Activated CD4-positive, alpha-beta T cell treated with anti-CD3 and anti-CD28 coated beads for 24 hours (primary cell): Measurements from ENCODE around the gene HOXB8.

ENCODE experiments used
- DNase-seq, 2 donors: peaks; one replicate each; pipeline ENCODE4 v3.0.0-alpha.2; 2020; ENCODE audit warnings: low read depth in 2 of 2

The HOXB8 gene

DNA sequence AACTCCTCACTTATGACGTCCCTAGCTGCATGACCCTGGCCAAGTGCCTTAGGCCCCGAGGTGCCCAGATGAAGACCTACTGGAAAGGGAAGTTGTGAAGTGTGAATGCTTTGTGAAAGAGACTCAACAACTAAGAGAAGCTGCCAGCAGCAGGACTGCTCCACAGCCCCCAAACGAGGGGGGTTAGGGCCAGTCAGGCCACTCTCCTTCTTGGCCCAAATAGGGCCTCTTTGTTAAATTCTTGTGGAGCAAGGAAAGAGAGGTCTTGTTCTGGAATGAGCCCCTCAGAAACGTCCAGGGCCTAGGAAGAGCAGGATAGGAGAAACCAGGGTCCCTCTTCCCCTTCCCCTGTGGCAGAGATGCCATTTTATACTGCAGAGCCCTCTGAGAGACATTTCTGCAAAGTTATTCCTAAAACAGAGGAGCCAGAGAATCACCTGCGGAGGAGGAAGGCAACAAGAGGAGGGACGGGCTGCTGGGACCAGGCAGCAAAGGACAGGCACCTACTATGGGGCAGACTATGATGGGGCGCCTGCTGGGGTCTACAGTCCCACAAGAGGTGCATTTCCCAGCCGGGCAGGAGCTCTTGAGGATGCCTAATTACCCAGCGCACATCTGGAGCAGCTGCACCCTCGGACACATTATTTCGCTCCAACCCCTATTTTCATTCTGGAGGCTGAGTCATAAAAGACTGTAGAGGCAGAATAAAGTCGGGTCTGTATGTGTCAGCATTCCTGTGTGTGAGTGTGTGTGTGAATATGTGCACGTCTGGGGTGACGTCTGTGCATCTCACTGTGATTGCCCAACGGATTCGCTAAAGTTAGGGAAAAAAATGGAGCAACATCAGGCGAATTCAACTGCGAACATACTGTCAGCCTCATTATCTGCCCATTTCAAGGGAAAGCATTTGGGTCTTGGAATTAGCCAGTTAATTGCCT lies 22.5 kb upstream of the HOXB8 start:
- DNase-seq, result no peak

GRCh38 chr17:48636177-48637018 lies 21.3 kb upstream of the HOXB8 start:
- peak; percentile 70 to 85 for DNase-seq

DNA sequence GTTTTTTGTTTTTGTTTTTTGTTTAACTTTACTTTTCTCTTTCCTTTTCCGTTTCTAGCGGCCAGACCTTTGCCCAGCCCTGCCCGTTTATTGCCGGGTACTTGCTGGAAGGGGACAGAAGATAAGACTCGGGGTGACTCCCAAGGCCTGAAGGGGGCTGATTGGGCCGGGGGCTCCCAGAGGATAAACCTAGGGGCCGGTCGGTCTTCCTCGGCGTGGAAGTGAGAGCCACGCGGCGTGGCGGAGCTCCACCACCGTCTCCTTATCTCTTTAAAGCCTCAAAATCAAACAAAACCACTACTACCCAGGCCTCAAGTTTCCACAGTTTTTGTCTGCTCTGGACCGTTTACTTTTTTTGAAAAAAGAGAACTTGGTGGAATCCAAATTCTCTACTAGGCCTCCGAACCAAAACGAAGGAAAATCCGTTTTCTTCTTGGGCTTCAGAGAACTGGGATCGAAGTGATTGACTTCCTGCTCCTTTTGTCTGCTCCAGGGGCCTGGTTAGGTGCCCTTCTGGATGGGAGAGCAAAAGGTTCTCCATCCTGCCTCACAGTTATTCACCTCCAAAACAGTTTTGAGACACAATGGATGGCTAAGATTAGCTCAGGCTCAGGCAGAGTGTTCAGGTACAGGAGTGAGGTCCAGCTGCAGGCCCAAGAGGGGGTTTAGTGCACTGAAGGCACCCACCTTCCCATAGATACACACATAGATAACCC lies 19.6 kb upstream of the HOXB8 start:
- no peak for DNase-seq

- no peak for DNase-seq
Measured at GRCh38 chr17:48633266-48633677, 18.2 kb upstream of the HOXB8 start.

GRCh38 chr17:48632579-48633265 lies 17.6 kb upstream of the HOXB8 start:
- no peak for DNase-seq

DNA sequence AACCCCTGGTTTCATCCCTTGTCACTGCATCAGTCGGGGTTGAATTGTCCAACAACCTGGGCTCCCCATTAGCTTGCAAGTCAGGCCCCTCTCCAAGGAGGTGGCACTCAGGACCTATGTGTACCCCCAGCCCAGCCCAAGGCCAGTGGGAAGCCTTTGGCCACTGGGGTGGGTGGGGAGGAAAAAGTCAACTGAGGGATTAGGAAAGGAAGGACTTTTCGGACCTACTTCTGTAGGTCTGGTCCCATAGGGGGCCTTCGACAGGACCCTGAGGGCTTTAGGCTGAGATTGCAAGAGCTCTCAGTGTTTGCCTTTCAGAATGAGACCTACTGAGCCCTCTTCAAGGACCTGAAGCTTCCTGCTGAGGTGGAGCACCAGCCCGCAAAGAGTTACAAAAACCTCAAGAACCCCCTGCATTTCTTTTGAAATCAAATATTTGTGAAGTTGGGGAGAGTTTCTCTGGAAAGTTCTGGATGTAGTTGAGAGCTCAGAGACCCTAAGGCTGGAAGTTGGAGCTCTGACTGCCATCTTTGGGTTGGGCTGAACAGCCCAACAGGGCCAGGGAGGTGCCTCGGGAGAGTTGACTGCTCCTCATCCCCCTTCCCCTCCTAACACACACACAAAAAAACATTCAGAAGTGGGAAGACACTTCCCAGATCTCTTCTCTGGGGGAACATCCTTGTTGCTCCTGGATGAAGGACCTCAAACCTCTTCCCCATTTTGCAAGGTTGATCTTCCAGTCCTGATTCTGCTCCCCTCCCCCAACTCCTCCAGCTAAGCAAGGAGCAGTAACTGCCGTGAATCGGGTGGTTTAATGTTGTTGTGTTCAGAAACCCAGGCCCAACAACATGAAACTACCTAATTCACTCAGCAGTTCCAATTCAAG lies 16.8 kb upstream of the HOXB8 start:
- no peak for DNase-seq

- no peak for DNase-seq
Measured at GRCh38 chr17:48630925-48631692, 16.0 kb upstream of the HOXB8 start.

DNA sequence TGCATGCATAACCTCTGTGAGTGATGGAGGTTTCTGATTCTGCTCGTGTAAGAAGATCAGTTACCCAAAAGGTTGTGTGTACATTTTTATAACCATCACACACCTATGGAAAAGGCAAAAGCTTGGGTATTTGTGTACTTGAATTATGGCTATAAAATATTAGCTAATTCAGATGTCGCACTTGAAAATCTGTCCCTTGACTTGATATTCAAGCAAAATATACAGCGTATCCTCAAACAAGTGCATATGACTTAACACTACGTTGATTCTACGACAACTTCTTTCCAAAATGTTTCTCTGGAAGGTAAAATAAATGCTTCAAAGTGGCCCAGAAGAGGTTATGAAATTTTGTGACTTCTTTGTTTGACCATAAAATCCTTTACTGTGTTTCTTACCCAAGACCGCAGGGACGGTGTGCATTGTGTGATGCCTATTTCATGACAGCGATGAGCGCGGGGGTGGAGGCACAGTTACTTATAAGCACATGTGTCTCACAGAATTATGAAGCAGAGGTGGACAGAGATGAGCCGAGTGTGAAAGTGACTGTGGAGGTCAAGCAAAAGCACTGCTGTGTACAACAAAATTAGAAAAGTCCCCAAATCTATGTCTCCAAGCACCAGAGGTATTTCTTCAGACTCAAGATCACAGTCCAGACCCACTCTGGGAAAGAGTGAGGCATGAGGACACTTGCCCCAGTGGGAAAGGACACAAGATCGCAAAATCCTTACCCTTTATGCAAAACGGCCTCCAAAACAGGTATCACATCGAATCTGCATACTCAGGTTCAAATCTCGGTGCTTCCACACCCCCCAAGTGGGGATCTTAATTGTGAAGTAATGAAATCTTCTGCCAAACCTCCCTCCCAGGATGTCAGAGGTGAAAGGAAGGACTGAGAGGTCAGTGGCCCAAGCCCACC lies 15.2 kb upstream of the HOXB8 start:
- no peak for DNase-seq

DNA sequence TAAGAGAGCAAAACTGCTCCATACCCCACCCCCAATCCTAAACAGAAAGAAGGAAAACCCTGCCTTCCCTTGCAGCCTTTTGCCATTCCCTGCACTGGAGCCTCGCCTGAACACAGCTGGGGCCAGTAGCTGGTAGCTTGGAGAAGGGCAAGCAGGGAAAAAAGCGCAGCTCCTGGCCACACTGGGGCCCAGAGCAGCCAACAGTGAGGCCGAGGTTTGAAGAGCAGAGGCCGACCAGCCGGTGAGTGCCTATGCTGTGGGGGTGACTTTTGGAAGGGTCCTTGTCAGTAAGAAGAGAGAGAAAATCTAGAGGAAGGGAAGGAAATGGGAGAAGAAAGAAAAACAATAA lies 14.3 kb upstream of the HOXB8 start:
- no peak for DNase-seq

GRCh38 chr17:48628649-48629410 lies 13.7 kb upstream of the HOXB8 start:
- no peak for DNase-seq

DNA sequence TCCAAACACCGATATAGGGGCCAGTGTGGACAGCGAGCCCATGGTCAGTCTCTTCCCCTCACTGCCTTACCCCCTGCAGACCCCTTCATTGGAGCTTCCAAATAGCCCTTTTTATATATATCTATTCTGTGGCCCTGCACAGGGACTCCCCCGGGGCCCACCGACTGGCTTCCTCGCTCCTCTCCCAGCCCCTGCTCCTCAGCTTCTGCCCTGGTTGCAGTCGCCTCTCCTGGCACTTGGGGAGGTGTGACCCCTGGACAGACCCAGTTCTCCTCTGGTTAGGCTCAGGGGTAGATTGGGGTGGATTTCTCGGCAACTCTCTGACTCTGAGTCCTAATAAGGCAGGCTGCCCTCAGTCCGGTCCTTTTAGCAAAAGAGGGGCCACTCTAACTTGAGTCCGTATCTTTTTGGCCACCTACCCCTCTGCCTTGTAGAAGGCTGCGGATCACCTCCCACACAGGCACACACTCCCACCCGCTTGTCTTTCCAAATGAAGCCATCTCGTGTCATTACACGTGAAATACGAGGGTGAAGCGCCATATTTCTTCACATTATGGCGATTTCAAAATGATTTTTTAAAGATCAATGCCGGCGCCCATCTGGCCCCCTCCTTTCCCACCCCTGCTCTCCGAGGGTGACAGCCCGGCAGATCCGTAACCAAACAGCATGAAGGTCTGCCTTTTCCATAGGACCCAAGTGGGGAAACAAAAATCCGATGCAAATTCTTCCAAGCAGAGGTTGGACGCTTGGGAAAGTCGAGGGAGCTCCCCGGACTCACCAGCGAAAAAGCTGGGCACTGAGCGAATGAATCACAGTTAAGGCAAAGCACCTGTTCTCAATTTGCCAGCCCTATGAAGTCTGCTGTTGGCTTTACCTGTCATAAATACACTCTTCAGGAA lies 12.8 kb upstream of the HOXB8 start:
- DNase-seq, result no peak

DNA sequence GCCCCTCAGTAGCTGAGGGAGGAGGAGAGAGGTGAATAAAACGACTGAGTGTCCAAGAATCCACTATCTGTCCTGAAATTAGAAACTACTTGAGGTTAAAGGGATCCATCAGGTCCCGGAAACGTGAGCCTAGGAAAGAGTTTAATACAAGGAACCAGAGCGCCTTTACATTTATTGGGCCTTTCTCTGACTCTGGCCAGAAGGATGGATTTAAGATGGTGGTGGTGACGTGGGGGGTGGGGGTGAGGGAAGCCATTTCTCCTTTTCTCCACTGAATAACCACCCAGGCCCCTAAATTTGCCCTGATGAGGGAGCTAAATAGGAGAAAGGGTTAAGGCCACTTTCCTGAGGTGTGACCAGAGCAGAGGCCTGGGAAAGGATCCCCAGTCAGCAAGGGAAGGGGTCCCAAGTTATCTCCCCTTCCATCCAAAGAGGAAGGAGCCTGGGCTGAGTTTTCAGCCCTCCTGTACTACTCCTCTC lies 12.1 kb upstream of the HOXB8 start:
- DNase-seq, result no peak

DNA sequence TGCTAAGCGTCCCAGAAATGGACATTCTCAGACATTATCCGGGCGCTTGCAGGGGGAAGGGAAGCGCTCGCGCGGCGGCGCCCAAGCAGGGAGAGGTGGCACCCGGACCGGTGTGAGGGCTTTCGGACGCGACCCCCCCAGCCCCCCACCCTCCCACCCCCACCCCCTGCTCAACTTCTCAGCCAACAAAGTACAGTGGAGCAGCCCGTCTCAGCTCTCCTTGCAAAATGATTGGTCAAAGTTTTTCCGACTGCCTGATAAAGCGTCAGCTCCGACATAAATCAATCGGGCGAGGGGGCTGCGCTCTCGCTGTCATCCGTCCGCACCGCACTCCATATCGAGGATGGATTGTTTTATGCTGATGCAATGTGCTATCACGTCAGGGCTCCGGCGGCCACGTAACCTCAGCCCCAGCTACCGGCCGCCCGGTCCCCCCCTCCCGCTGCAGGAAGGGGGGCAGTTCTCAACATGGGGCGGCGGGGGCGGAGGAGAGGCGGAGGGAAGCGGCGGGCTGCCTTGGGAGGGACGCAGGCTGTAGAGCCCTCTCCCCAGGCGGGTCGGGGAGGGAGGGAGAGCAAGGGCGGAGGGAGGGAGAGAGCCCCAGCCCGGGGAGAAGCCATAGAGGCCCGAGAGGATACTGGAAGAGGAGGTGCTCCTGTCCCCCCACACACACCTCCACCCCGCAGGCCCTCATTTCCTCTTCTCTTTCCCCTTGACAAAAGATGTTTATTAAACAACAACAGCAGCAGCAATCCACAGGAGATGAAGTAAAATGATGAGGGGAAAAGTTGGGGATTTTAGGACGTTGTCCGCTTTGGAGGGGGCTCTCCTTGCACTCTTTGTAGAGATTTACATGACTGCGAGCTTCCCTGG lies 11.4 kb upstream of the HOXB8 start, which contains the start of gene HOXB9:
Gene HOXB9, minus strand, starts transcription at position 114 of the 873 bp plus-strand sequence. Its CDS starts 89 bp downstream, at position 25.
- no peak for DNase-seq

DNA sequence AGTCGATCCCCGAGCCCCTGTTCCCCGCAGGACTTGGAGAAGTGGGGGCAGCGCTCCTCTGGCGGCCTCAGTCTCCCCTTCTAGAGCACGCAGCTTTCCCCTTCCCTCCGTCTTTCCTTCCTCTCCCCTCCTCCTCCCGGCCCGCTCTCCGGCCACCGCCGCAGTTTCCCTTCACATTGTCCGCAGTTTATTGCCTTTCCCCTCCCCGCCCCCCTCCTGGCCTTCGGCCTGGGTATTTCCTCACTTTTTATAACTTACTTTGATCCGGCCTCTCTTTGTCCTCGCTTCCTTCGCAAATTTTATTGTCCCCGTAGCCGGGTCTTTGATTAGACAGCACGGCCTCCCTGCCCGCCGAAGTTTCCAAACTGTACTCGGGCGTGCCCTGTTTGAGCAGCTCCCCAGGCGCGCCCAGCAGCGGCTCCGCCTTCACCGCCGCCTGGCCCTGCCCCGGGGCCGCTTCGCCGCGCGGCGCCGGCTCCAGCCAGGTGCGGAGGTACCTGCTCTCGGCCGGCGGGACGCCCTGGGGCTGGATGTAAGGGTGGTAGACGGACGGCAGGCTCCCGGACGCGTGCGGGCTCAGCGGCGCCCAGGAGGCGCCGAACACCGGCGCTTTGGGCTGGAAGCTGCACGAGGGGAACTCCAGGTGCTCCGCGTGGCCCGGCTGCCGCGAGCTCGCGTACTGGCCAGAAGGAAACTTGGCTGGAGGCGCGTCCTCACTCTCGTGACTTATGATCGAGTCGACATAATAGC lies 10.6 kb upstream of the HOXB8 start:
- DNase-seq, result no peak
